Stomach smooth muscle (tissue), 2 donors: ENCODE results near the gene MED31.

ENCODE experiments used
- H3K27ac ChIP-seq: one replicate; pipeline ENCODE4 v1.7.0; 2013; ENCODE audit warnings: mild to moderate bottlenecking, low read length, inconsistent platforms
- H3K27me3 ChIP-seq, 2 donors: one replicate each; pipeline ENCODE4 v1.7.0; 2013; ENCODE audit warnings: low read length in 2 of 2; ENCODE audit not compliant: insufficient read depth in 2 of 2, control insufficient read depth in 1 of 2
- H3K36me3 ChIP-seq, 2 donors: one replicate each; pipeline ENCODE4 v1.7.0; 2013; ENCODE audit warnings: low read length in 2 of 2; ENCODE audit not compliant: control insufficient read depth in 2 of 2, insufficient read depth in 2 of 2
- H3K4me1 ChIP-seq: one replicate; pipeline ENCODE4 v1.7.0; 2013; ENCODE audit warnings: low read length; ENCODE audit not compliant: control insufficient read depth, insufficient read depth
- H3K4me3 ChIP-seq, 2 donors: one replicate each; pipeline ENCODE4 v1.7.0; 2013; ENCODE audit warnings: low read length in 2 of 2
- H3K9ac ChIP-seq, 2 donors: one replicate each; pipeline ENCODE4 v1.7.0; 2013; ENCODE audit warnings: low read length in 2 of 2, mild to moderate bottlenecking in 1 of 2
- H3K9me3 ChIP-seq, 2 donors: one replicate each; pipeline ENCODE4 v1.7.0; 2013; ENCODE audit warnings: low read length in 2 of 2; ENCODE audit not compliant: control insufficient read depth in 2 of 2
- donor health status: healthy.
- donor health status: Pancreatic carcinoma.

MED31 gene

GRCh38 chr17:6688944-6689343, 37.5 kb upstream of the MED31 start:
- Histone ChIP-seq H3K9me3 (no peaks in the 10 kb centered on the region), H3K4me3 (no peak overlapping the region), H3K27ac (no peak overlapping the region), H3K36me3 (no peaks in the 10 kb centered on the region), H3K4me1 (no peaks in the 10 kb centered on the region), H3K9ac (no peak overlapping the region), H3K27me3 (peaks cover 3 to 22% of the 10 kb centered on the region in 2 donors)

GRCh38 chr17:6686026-6686425, 34.6 kb upstream of the MED31 start:
- no peaks in the 10 kb centered on the region for H3K36me3 ChIP-seq
- H3K27me3 ChIP-seq, result peaks cover 3 to 26% of the 10 kb centered on the region in 2 donors
- H3K9ac ChIP-seq, result no peak overlapping the region
- no peak overlapping the region for H3K4me3 ChIP-seq
- no peak overlapping the region for H3K27ac ChIP-seq
- no peaks in the 10 kb centered on the region for H3K9me3 ChIP-seq
- H3K4me1 ChIP-seq, result no peaks in the 10 kb centered on the region

DNA sequence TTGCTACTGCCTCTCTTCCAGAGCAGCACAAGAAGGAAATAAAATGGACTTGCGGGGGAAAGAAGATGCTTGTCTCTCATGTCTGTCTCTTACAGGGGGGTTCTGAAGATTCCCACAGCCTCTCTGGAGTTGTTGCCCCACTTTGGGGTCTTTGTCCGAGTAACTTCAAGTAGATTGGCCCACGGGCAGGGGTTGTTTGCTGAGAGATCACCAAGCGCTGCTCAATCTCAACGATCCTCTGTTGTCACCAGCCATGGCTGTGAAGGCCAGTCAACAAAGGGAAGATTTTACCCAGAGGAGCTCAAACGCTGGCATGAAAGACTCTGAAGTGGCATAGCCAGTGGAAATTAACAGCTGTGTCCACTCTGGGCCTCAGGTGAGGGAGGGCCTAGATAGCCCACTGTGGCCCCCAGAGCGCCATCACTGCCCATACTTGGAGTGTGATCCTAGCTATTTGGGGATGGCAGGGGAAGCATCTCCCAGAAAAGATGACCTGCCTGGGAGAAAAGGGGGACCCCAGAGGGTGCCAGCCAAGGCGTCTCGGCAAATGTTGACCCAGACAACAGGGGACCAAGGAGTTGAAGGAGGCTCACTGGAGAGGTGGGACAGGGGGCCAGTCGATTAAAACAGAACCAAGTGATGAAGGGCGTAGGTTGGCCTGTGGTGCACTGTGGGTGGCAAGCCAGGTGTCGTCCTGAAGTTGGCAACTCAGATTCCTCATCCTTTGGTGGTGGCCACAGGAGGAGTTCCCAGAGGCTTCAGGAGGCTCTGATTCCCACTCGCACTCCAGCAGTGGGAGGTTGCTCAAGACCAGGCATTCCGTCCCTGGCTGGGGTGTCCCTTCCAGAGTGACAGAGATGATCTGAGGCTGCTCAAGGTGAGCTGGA, 33.7 kb upstream of the MED31 start:
- Histone ChIP-seq H3K27me3 (peaks cover 3 to 22% of the 10 kb centered on the region in 2 donors), H3K4me1 (no peaks in the 10 kb centered on the region), H3K4me3 (no peak overlapping the region), H3K27ac (no peak overlapping the region), H3K36me3 (no peaks in the 10 kb centered on the region), H3K9me3 (no peaks in the 10 kb centered on the region), H3K9ac (no peak overlapping the region)

- Histone ChIP-seq H3K9ac (no peak overlapping the region), H3K9me3 (no peaks in the 10 kb centered on the region), H3K27me3 (peaks cover 3 to 22% of the 10 kb centered on the region in 2 donors), H3K36me3 (no peaks in the 10 kb centered on the region), H3K27ac (no peak overlapping the region), H3K4me3 (no peak overlapping the region), H3K4me1 (no peaks in the 10 kb centered on the region)
These were observed 33.0 kb upstream of the MED31 start for GRCh38 chr17:6684460-6684783.

GRCh38 chr17:6683730-6684459, 32.5 kb upstream of the MED31 start:
- Histone ChIP-seq H3K4me3 (no peak overlapping the region), H3K36me3 (no peaks in the 10 kb centered on the region), H3K4me1 (no peaks in the 10 kb centered on the region), H3K9me3 (no peaks in the 10 kb centered on the region), H3K9ac (no peak overlapping the region), H3K27ac (no peak overlapping the region), H3K27me3 (peaks cover 3 to 22% of the 10 kb centered on the region in 2 donors)

DNA sequence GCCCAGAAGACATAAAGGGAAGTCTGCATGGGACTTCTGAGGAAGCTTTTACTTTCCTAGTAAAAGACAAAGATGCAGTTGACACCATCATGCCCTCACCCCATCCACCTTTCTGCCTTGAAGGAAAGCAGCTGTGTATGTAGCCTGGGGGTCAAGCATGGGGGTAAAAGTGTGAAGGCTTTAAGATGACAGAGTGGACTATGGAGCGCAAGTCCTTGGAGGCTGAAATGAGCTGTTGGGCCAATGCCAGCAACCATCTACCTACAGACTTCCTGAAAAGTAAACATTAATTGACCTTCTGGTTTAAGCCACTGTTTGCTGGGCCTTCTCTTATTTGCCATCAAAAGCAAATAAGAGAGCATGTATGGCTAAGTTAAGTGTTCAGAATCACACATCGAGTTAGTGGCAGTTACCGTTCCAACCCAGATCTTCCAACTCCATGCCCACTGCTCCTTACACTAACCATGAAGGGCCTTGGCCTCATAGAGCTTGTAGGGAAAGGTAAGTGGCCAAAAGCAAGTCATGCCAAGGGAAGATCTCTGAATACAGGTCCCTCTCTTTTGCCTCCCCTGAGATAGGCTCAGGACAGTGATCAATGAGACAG, 31.8 kb upstream of the MED31 start:
- Histone ChIP-seq H3K4me3 (no peak overlapping the region), H3K9ac (no peak overlapping the region), H3K4me1 (no peaks in the 10 kb centered on the region), H3K9me3 (no peaks in the 10 kb centered on the region), H3K27ac (no peak overlapping the region), H3K36me3 (no peaks in the 10 kb centered on the region), H3K27me3 (peaks cover 8 to 25% of the 10 kb centered on the region in 2 donors)

DNA sequence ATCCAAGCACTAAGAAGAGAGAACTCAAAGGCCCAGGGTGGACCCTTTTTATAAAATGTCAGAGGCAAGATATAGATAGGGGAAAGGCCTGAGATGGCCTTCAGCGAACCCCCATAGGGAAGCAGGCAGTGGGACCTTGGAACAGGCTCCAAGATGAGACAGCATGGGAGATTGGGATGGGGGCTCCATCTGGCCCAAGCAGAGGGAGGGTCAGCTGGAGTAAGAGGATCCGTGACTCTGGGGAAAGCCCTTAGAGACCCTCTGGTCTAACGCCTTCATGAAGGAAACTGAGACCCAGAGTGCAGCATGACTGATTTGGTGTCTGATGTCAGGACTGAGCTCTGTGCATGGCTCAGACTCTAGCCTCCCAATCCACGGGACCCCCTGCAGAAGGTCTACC, 30.9 kb upstream of the MED31 start:
- H3K9me3 ChIP-seq, result no peaks in the 10 kb centered on the region
- H3K27me3 ChIP-seq, result peaks cover 15 to 23% of the 10 kb centered on the region in 2 donors
- H3K36me3 ChIP-seq, result no peaks in the 10 kb centered on the region
- H3K27ac ChIP-seq, result no peak overlapping the region
- no peak overlapping the region for H3K4me3 ChIP-seq
- no peak overlapping the region for H3K9ac ChIP-seq
- no peaks in the 10 kb centered on the region for H3K4me1 ChIP-seq

DNA sequence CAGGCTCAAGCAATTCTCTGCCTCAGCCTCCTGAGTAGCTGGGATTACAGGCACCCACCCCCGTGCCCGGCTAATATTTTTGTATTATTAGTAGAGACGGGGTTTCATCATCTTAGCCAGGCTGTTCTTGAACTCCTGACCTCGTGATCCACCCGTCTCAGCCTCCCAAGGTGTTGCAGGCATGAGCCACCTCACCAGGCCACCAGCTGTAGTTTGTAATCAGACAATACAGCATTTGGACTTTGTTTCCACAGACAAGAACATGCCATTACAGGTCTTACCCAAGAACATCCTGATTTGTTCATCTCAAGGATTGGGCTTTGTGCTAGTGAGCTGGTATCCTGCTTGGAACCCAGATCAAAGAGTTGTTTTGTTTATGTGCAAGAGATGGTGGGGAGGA, 30.3 kb upstream of the MED31 start:
- H3K27me3 ChIP-seq, result peaks cover 20 to 24% of the 10 kb centered on the region in 2 donors
- no peaks in the 10 kb centered on the region for H3K36me3 ChIP-seq
- H3K4me1 ChIP-seq, result no peaks in the 10 kb centered on the region
- H3K4me3 ChIP-seq, result no peak overlapping the region
- no peak overlapping the region for H3K27ac ChIP-seq
- H3K9ac ChIP-seq, result no peak overlapping the region
- H3K9me3 ChIP-seq, result no peaks in the 10 kb centered on the region

DNA sequence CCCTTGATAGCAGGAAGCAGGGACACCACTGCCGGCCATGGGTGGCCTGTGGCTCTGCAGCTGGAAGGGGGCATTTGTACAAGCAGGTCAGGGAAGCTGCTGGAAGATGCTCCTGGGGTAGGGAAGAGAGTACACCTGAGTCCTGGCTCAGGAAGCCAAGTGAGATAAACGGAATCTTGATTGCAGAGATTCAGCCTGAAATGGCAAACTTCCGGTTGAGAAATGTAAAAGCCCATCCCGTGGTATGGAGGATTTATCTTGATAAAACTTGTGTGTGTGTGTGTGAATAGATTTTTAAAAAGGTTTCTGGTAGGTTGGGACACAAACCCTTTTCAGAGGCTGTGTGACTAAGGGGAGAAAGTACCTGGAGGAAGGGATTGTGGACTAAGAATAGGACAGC, 29.8 kb upstream of the MED31 start:
- Histone ChIP-seq H3K9me3 (no peaks in the 10 kb centered on the region), H3K27ac (no peak overlapping the region), H3K4me1 (no peaks in the 10 kb centered on the region), H3K36me3 (no peaks in the 10 kb centered on the region), H3K9ac (no peak overlapping the region), H3K27me3 (peaks cover 19 to 20% of the 10 kb centered on the region in 2 donors), H3K4me3 (no peak overlapping the region)

- Histone ChIP-seq H3K9me3 (no peaks in the 10 kb centered on the region), H3K4me1 (no peaks in the 10 kb centered on the region), H3K27me3 (peaks cover 18 to 20% of the 10 kb centered on the region in 2 donors), H3K9ac (no peak overlapping the region), H3K36me3 (no peaks in the 10 kb centered on the region), H3K27ac (no peak overlapping the region), H3K4me3 (no peak overlapping the region)
These were observed 27.8 kb upstream of the MED31 start for GRCh38 chr17:6679241-6679640.
